Endothelial cell of hepatic sinusoid (primary cell): Measurements from ENCODE around the gene MFSD11.
"Not testable (repeated sequence)": the region's sequence is repeated elsewhere in the genome, so short reads cannot be mapped to it uniquely, and the experiment has no call there.

ENCODE experiments used
- in situ Hi-C: cut with HindIII; loops from 2 replicates; pipeline ENCODE4 v1.10.0; 2017; ENCODE audit warnings: low sequenced_read_pairs

MFSD11 gene

DNA sequence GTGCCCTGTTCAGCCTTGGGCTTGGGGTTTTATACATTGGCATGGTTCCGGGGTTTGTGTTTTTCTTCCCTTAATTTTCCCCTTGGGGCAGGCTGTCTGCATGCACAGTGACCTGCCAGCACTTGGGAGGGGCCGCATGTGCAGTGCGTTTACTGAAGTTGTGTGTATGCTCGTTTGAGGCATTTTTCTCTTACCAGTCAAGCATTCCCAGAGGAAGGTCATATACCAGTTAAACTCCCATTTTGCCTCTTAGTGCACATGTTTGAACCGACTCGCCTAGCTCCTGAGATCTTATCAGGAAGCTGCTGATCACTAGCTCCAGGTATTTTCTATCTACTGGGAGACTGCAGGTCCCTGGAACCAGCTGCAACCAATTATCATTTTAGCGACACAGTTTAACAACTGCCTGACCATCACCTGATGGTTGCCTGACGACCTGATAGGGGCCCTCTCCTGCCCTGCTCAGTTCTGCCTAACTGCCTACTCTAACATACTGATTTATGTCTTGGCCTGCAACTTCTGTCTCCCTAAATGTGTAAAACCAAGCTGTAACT, 51.4 kb downstream of the MFSD11 start:
- in situ Hi-C loops: no loop called here

DNA sequence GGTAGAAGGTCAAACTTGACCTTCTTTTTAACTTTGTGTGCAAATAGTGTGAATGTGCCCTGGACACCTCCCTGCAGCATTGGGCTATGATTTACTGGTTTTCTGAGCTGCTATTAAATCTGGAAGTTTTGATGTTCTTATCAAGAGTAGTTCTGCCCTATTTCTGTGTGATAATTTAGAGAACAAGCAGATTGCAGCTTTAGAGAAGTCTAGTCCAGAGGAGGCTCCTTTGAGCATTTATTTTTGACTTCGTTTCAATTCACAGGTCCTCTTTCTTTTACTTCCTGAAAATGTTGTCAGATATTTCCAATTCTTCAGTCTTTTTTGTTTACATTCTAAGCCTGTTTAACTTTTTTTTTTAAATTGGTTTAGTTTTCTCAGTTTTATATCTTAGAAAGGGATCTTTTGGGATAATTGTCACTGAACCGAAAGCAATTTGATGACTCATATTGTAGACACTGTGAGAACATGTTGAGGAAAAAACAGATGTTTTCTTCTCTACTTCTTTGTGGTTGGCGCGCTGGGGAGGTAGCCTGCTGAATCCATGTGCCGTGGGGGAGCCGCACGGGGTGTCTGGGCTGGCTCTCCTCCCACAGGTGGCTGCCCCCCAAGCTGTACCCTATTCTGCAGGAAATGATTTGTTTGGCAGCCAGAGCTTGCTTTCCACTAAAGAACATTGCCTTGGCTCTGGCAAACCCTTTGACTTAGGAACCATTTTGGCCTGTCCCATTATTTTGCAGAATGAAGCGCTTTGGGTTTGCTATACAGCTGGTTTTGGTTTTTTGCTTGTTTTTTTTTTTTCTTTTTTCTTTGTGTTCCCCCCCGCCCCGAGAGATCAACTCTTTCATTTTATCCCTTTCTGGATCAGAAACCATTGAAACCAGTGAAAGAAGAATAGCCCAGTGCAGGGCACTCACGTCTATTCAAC, 53.4 kb downstream of the MFSD11 start:
- in situ Hi-C loops: no loop called here

DNA sequence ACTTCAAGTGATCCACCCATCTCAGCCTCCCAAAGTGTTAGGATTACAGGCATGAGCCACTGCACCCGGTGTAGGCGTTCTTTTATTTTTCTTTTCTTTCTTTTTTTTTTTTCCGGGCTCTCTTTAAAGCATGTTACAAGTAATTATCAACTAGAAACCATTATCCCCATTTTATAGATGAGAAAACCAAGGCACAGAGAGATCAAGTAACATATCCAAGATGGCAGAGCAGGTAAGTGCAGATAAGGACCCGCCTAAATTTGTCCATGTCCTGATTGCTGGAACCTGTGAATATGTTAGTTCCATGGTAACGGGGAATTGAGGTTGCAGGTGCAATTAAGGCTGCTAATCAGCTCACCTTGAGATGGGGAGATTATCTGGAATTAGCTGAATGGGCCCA, 54.4 kb downstream of the MFSD11 start:
- in situ Hi-C loops: no loop called here

DNA sequence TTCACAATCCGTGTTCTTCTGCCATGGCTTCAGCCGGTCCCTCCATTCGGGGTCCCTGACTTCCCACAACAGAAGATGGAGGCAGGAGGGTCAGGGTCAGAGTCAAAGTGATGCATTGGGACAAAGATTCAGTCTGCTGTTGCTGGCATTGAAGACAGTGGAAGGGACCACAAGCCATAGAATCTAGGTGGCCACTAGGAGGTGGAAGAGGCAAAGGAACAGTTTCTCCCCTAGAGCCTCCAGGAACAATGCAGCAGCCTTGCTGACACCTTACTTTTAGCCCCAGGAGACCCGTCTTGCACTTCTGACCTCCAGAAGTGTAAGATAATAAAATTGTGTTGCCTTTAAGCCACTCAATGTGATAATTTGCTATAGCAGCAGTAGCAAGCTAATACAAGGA, 55.9 kb downstream of the MFSD11 start:
- in situ Hi-C loops: no loop called here

DNA sequence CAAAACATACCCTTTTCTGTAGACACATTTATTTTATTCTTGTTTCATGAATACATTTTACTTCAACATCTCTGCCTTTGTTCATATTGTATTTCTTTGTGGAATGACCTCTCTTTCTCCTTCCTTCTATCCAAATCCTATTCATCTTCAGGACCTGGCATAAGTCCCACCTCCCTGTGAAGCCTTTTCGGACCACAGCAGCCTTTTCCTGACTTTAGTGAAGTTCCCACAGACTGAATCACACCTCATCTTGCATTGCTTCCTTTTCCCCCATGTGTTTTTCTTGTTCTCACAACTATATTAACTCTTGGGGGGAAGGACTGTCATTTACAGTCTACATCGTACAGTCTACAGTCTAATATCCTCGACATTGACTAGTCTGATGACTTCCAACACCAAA, 58.2 kb downstream of the MFSD11 start:
- in situ Hi-C loops: no loop called here

DNA sequence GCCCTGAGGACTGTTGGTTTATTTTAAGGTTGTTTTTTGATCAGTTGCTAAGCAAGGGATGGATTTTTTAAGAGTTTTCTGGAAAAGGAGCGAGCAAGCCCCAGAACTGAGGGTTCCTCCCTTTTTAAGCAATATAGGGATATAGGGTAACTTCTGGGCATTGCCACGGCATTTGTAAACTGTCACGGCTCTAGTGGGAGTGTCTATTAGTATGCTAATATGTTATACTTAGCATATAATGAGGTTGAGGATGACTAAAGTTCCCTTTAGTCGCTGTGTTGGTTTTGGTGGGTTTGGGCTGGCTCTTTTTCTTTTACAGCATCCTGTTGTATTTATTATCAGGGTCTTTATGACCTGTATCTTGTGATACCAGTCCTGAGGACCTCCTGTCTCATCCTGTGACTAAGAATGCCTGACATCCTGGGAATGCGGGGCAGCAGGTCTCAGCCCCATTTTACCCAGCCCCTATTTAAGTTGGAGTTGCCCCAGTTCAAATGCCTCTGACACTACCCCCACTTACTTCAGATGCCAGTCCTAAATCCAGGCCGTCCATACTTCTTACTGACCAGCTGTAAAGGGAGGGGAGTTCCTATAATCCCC, 59.4 kb downstream of the MFSD11 start:
- in situ Hi-C loops: no loop called here

DNA sequence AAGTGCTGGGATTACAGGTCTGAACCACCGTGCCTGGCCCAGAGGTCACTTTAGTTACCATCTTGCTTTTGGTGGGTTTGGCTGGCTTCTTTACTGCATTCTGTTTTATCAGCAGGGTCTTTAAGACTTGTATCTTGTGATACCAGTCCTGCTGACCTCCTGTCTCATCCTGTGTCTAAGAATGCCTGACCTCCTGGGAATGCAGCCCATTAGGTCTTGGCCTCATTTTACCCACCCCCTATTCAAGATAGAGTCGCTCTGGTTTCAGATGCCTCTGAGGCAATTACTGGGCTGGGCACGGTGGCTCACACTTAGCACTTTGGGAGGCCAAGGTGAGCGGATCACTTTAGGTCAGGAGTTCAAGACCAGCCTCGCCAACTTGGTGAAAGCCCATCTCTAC, 63.8 kb downstream of the MFSD11 start:
- in situ Hi-C loops: no loop called here

DNA sequence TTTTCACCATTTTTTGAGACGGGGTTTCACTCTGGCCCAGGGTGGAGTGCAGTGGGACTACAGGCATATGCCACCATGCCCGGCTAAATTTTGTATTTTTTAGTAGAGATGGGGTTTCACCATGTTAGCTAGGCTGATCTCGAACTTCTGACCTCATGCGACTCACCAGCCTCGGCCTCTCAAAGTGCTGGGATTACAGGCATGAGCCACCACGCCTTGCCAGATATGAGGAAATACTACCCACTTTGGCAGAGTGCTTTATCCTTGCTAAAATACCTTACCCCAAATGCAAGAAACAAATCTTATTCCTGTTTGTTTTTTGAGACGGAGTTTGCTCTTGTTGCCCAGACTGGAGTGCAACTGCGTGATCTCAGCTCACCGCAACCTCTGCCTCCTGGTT, 67.4 kb downstream of the MFSD11 start:
- in situ Hi-C loops: no loop called here

DNA sequence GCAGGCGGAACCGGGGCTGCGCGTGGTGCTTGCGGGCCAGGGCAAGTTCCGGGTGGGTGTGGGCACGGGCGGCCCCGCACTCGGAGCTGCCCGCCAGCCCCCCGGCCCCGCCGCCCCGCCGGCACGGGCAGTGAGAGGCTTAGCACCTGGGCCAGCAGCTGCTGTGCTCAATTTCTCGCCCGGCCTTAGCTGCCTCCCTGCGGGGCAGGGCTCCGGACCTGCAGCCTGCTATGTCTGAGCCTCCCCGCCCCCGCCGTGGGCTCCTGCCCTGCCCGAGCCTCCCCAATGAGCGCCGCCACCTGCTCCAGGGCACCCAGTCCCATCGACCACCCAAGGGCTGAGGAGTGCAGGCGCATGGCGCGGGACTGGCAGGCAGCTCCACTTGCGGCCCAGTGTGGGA, 68.2 kb downstream of the MFSD11 start:
- in situ Hi-C loops: not testable (repeated sequence)

DNA sequence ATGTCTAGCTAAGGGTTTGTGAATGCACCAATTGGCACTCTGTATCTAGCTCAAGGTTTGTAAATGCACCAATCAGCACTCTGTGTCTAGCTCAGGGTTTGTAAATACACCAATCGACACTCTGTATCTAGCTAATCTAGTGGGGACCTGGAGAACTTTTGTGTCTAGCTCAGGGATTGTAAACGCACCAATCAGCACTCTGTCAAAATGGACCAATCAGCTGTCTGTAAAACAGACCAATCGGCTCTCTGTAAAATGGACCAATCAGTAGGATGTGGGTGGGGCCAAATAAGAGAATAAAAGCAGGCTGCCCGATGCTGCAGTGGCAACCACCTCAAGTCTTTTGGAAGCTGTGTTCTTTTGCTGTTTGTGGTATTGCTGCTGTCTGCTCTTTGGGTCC, 68.8 kb downstream of the MFSD11 start:
- in situ Hi-C loops: not testable (repeated sequence)

DNA sequence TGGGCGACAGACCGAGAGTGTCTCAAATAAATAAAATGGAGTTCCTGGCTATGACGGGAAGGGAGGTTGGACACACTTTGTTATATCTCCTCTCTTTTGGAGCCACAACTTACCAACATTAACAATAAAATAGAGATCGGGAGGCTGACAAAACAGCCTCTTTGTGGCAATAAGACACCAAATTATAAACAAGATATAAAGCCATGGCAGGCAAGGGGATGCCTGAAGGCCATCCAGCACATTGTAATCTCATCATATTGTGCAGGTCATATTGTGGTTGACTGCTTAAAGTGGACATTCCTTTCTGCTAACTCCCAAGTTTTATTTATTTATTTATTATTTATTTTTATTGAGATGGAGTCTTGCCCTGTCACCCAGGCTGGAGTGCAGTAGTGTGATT, 70.4 kb downstream of the MFSD11 start:
- in situ Hi-C loops: no loop called here

DNA sequence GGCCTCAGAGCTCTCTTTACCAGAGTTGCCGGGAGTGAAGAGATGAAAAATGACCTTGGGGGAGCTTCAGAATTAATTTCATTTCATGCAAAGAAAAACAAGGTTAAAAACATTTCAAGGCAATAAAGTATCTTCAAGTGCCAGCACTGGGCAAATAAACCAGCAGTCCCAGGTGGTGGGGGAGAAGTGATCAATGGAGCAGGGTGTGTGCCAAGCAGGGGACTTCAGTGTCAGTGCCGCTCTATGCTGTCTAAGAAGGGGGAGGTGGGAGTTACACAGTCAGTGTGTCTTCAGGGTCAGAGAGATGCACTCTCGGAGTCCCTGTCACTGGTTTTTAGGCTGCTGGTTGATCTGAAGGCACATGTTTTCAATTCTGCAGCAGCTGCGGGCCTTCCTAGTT, 73.0 kb downstream of the MFSD11 start:
- in situ Hi-C loops: no loop called here

DNA sequence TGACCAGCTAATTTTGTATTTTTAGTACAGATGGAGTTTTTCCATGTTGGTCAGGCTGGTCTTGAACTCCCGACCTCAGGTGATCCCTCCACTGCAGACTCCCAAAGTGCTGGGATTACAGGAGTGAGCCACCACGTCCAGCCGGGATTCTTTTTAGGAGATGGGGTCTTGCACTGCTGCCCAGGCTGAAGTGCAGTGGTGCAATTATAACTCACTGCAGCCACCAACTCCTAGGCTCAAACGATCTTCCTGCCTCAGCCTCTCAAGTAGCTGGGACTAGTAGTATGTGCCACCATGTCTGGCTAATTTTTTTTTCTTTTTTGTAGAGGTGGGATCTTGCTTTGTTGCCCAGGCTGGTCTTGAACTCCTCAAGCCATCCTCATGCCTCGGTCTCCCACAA, 73.9 kb downstream of the MFSD11 start:
- in situ Hi-C loops: no loop called here

DNA sequence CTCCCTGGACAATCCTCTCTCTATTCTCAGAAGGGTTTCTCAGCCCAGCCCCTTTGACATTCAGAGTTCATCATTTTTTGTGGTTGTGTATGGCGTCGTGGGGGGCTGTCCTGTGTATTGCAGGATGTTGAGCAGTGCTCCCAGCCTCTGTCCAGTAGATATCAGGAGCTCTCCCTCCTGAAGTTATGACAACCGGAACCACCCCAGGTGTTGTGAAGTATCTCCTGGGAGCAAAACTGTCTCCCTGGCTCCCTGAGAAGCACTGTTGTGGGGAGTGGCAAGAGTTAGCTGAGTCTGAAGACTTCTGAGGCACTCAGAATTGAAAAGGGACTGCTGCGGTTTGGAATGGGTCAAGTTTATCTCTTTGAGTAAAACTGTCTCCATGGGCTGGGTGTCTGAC, 74.3 kb downstream of the MFSD11 start:
- in situ Hi-C loops: no loop called here

DNA sequence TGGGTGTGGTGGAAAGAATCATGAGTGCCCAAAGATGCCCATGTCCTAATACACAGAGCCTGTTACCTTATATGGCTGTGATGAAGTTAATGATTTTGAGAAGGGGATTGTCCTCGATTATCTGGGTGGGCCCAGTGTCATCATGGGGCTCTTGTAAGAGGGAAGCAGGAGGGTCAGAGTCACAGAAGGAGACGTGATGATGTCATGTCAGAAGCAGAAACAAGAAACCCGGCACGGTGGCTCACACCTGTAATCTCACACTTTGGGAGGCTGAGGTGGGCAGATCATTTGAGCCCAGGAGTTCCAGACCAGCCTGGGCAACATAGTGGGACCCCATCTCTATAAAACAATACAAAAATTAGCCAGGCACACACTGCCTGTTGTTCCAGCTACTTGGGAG, 75.0 kb downstream of the MFSD11 start:
- in situ Hi-C loops: no loop called here

DNA sequence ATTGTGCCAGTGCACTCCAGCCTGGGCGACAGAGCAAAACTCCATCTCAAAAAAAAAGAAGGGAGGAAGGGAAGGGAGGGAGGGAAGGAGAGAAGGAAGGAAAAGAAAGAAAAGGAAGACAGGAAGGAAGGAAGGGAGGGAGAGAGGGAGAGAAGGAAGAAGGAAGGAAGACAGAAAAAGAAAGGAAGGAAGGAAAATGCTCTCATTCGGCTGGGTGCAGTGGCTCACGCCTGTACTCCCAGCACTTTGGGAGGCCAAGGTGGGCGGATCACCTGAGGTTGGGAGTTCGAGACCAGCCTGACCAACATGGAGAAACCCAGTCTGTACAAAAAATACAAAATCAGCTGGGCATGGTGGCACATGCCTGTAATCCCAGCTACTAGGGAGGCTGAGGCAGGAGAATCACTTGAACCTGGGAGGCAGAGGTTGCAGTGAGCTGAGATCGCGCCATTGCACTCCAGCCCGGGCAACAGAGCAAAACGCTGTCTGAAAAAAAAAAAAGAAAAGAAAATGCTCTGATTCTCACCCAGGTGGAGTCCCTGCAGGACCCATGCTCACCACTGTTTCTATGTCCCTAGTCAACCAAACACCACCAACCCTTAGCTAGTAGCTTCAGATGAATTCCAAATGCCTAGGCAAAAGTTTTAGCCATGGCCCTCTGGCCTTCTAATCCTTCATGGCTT, 78.1 kb downstream of the MFSD11 start:
- in situ Hi-C loops: not testable (repeated sequence)

DNA sequence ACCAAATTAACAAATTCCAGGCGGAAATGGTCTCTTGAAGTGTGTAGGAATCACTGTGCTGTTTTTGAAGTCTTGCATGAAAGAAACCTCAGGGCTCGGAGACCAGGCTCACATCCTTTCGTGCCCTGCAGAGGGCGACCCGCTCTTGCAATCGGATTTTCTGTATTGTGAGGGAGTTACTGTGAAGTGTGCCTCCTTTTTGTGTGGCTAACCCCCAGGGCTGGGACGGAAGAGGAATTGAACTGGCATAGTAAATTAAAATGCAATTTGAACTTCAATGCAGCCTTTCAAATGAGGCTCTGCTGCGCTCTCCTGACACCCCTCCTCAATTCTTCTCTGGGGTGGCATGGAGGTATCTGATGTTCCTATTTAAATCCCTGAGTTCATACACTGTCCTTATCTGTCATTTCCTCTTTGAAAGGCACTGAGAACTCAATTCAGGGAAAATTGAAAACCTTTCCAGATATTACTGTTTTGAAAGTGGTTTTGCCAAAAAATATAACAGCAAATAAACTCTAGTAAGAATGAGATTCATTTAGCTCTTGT, 78.7 kb downstream of the MFSD11 start:
- in situ Hi-C loops: no loop called here

DNA sequence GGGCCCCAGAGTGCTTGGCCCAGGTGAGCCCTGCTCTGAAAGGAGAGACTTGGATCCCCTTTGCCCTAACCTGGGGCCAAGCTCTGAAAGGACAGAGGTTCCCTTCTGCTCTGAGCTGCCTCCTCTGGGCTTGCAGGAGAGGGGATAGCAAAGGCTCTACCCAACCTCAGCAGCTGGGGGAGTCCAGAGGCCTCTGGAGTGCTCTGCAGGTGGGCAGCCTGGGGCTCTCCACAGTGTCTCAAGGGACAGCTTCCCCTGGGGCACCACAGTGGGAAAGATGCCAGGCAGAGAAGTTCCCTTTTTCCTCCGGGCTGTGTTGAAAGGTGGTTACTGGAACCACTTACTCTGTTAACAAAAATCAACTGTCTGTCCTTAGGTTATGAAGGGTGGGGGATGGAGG, 82.1 kb downstream of the MFSD11 start:
- in situ Hi-C loops: loop anchor here (5.0 kb wide), 1 partner anchor 77 kb away; no protein-coding TSS in a partner anchor

DNA sequence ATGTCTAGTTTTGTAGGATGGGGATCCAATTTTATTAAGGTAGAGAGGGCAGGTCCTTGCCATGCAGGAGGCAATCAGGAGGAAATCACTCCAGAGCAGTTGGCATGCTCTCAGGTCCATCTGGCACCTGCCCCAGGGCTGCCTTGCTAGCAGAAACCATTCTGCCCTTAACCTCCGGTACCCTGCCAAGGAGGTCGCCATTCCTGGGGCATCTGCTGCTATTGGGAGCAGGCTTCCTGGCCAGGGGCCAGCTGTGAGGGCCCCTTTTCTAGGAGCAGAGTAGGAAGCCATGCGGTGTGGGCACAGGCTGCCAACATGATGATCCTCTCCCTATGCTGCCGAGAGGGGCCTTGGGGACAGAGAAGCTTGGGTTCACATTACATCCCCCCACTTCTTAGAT, 82.6 kb downstream of the MFSD11 start:
- in situ Hi-C loops: loop anchor here (5.0 kb wide), 1 partner anchor 77 kb away; no protein-coding TSS in a partner anchor

DNA sequence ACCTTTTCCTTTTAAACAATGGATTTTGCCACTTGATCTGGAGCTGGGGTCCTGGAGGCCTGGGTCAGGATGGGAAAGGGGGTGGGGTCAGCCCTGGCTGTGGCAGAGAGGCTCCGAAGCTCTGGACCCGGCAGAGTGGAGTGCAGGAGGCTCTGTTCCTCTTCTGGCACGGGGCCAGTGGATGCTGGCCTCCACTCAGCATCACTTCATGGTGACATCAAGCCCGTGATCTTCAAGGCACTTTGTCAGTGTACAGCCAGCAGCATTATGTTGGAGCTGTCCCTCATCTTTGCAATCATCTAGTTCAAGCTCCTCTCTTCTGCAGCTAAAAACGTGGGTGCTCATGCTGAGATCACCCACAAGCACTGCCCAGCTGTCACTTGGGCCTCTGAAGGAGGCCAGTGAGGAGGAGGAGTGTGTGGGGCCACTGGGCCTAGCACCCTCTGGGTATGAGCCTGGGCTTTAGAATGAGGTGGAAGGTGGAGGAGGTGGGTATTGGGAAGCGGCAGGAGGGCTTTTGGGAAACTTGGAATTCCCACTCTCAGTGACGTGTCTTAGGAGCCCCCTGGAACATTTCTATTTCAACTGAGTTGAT, 84.4 kb downstream of the MFSD11 start:
- in situ Hi-C loops: loop anchor here (5.0 kb wide), 1 partner anchor 75 kb away; no protein-coding TSS in a partner anchor

DNA sequence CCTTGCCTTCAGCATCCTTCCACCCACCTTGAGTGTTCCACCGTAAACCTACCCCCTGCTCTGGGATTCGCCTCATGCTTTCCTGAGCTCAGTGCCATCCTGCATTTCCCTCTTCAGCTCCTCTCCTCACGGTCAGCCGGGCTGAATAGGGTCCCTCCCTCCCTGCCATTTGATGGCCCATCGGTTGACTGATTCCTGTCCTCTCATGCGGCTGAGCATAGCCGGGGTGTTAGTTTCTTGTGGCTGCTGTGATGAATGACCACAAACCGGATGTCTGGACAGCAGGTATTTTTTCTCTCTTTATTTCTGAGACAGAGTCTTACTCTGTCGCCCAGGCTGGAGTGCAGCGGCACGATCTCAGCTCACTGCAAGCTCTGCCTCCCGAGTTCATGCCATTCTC, 86.2 kb downstream of the MFSD11 start:
- in situ Hi-C loops: loop anchor here (5.0 kb wide), 1 partner anchor 73 kb away; no protein-coding TSS in a partner anchor
